Measurements from ENCODE around the gene HELZ.
"Not testable (repeated sequence)": the region's sequence is repeated elsewhere in the genome, so short reads cannot be mapped to it uniquely, and the experiment has no call there.

Gene HELZ

GRCh38 chr17:67044940-67045339 lies 200.1 kb downstream of the HELZ start:
- no peak overlapping the region for H3K4me3 ChIP-seq (ENCODE audit: low read length)
- TF ChIP-seq ZNF274 (IDR thresholded peaks at IDR 0.05; ENCODE audit: low read depth, low read length): no peak

DNA sequence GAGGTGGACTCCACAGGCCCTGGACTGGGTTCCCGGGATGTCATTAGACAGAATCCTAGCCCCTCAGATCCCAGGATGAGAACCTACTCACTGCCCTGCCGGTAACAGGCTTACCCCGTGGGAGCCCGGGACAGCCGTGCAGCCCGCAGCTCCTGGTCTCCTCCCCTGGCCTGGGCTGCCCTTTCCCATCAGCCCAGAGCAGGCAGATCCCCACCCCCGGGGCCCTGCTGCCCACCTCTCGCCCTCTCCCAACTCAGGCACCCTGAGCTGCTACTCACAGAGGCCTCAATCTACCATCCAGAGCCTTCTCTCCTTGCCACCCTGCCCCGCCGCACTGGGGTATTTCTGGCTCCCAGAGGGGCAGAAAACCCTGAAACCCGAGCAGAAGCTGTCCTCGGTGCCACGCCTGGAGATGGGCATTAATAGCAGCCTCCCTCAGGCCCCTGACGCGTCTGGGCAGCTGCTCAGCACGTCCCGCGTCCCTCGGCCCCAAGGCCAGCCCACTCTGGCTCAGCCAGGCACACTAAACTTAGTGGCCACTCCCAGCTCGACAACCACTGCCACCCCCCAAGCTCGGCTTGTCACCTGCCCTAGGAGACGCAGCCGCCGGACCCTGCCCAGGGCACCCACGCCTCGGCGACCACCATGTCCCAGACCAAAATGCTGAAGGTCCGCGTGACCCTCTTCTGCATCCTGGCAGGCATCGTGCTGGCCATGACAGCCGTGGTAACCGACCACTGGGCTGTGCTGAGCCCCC lies 200.8 kb downstream of the HELZ start, which contains the start of gene CACNG1:
CACNG1 (plus strand) TSS at position 539 of the 757 bp plus-strand sequence; CDS start at position 646, 107 bp downstream.
- no peak within 1 kb of the TSS for H3K4me3 ChIP-seq (ENCODE audit: low read length)
- no peak for TF ChIP-seq ZNF274 (IDR thresholded peaks at IDR 0.05; ENCODE audit: low read depth, low read length)

DNA sequence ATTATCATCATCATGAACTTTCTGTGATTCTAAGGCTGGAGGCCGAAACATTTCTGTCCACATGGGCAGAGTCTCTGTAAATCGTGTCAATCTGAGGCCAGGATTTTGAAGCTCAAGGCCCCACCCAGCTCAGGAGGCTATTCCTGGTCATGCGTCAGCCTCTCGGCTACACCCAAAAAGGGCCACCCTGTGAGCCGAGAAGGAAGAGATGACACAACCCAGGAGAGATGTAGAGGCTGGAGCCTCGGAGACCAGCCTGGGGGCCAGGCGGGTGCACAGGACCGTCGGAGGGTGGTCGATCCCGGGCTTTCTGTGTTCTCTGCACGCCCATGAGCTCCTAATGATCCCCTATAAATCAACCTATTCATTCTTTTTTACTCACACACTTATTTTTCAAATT lies 201.7 kb downstream of the HELZ start:
- no peak overlapping the region for H3K4me3 ChIP-seq (ENCODE audit: low read length)
- no peak for TF ChIP-seq ZNF274 (IDR thresholded peaks at IDR 0.05; ENCODE audit: low read depth, low read length)

DNA sequence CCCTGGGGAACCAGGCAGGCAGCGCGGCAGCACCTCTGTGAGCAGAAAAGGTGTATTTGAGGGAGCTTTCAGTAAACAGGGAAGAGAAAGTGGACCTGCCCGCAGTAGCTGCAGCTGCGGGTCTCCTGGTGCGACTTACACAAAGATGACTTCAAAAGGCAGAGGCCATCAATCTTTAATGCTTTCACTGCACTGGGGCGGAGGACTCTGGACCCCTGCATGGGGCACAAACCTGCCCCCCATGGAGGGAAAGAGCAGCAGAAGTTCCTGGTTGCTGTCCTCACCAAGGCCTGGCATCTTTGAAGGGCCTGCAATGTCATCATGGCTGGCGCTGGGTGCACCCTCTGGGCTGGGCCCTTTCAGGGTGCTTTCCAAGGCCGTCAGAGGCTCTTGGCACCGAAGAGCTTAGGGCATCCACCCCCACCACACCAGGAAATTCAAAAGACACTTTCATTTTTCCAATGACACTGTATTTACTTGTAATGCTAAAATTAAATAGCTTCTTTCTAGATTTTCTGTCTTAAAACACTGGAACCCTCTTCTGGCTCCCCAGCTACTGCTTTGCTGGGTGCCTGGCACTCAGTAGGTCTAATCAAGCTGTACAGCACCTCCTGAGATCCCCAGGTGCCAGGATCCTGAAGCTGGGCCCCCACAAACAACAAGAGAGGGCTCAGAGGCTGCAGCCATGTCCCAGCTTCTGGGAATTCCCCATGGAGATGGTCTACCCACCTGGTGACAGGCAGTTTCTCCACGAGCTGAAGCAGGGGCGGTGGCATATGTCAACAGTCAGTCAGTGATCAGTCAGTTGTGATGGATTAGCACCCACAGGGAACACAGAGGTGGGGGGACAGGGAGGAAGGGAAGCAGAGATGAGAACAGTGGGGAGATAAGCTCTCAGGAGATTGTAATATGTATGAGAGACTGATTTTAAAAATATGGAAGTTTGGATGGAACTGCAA lies 202.8 kb downstream of the HELZ start:
- no peak overlapping the region for H3K4me3 ChIP-seq (ENCODE audit: low read length)
- TF ChIP-seq ZNF274 (IDR thresholded peaks at IDR 0.05; ENCODE audit: low read depth, low read length): no peak

DNA sequence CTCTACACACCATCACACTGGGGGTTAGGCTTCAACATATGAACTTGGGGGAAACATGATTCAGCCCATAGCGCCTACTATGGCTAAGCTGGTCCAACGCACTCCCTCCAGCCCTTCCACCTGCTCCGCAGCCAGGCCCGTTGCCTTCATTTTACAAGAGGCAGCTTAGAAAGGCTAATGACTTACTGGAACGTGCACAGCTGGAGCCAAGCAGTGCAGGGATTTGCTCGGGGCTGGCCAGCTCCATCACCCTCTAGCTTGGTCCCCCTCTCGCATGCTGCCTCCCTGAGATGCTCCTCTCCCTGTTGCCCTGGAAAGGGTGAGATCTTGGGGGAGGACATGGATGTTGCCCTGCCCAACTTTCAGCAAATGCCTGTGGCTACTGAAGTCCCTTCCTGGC lies 203.5 kb downstream of the HELZ start:
- no peak for TF ChIP-seq ZNF274 (IDR thresholded peaks at IDR 0.05; ENCODE audit: low read depth, low read length)
- H3K4me3 ChIP-seq (ENCODE audit: low read length): no peak overlapping the region

GRCh38 chr17:67041119-67041518 lies 203.9 kb downstream of the HELZ start:
- not testable (repeated sequence) for H3K4me3 ChIP-seq (ENCODE audit: low read length)

DNA sequence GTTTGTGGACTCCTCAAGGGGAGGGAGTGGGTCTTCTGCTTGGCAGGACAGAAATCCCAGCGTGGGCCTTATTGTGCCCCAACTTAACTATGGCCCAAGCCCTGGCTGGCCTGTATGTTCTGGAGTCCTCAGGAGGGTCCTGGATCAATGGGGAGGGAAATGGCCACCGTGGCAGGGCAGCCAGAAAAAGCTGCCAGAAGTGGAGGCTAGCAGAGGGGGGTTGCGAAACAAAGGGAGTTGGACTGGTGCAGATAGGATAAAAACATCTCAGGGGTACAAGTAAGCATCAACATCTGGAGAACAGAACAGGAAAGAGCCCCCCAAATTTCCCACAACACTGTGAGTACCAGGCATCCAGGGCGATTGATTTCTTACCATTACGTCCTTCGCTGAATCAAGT lies 204.3 kb downstream of the HELZ start:
- no peak for TF ChIP-seq ZNF274 (IDR thresholded peaks at IDR 0.05; ENCODE audit: low read depth, low read length)
- H3K4me3 ChIP-seq (ENCODE audit: low read length): no peak overlapping the region

GRCh38 chr17:67038861-67039365 lies 206.1 kb downstream of the HELZ start:
- no peak for TF ChIP-seq ZNF274 (IDR thresholded peaks at IDR 0.05; ENCODE audit: low read depth, low read length)
- H3K4me3 ChIP-seq (ENCODE audit: low read length): no peak overlapping the region

DNA sequence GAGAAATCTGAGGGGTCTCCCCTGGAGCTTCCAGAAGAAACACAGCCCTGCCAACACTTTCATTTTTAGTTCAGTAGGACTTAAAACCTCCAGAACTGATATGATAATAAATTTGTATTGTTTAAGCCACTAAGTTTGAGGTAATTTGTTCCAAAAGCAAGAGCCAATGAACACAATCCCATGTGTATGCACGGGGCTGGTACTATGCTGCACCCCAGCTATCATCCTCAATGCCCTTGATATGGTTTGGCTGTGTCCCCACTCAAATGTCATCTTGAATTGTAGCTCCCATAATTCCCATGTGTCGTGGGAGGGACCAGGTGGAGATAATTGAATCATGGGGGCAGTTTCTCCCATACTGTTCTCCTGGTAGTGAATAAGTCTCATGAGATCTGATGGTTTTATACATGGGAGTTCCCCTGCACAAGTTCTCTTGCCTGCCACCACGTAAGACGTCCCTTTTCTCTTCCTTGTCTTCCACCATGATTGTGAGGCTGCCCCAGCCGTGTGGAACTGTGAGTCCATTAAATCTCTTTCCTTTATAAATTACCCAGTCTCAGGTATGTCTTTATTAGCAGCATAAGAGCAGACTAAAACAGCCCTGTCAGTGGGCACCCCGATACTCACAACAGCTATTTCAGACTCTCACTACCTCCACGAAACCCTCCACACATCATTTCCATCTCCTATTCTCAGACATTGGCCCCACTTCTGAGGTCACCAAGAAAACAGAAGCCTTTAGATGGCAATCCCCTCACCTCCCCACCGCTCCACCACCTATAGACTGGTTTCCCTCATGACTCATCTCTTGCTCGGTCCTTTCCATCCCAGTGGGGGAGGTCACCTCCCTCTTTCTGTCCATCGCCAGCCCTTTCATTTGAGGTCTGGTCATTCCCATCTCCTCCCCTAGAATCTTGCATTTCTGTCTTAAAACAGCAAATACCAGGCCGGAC lies 209.6 kb downstream of the HELZ start:
- no peak overlapping the region for H3K4me3 ChIP-seq (ENCODE audit: low read length)
- no peak for TF ChIP-seq ZNF274 (IDR thresholded peaks at IDR 0.05; ENCODE audit: low read depth, low read length)

DNA sequence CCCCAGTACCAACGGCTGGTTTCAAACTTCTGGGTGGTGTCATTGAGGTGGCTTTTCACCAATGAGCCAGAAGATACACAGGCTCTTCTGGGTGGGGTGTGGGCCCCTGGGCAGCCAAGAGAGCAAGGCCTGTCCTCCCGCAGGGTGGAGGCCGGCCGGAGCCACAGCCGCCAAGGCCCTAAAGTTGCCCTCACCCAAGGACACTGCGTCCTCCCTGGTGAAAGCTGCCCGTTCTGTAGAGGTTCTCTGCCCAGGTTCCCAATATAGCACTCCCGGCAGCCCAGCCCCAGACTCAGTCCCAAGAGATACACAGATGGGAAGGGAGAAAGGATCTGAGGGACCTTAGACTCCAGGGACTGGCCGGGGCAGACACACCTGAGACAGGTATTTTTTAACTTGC lies 211.4 kb downstream of the HELZ start:
- TF ChIP-seq ZNF274 (IDR thresholded peaks at IDR 0.05; ENCODE audit: low read depth, low read length): no peak
- no peak overlapping the region for H3K4me3 ChIP-seq (ENCODE audit: low read length)

- no peak for TF ChIP-seq ZNF274 (IDR thresholded peaks at IDR 0.05; ENCODE audit: low read depth, low read length)
- H3K4me3 ChIP-seq (ENCODE audit: low read length): no peak overlapping the region
Measured at GRCh38 chr17:67032985-67033384, 212.0 kb downstream of the HELZ start.

DNA sequence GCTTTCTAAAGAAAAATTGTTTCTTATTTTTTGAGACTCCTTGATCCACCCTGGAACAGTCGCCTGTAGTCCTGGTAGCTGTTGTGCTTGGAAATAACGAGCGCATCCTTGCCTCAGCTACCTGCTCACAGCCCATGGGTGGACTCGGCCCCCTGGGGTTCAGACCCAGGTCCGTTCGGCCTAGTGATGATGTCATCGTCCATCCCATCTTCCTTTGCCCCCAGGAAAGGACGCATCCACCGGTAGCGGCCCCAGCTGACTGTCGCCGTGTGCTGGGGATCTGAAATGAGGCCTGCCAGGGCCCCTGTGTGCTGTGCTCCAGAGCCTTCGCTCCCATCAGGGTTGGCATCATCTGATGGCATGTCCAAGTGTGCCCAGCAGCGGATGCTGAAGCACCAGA lies 212.6 kb downstream of the HELZ start:
- H3K4me3 ChIP-seq (ENCODE audit: low read length): no peak overlapping the region
- no peak for TF ChIP-seq ZNF274 (IDR thresholded peaks at IDR 0.05; ENCODE audit: low read depth, low read length)

DNA sequence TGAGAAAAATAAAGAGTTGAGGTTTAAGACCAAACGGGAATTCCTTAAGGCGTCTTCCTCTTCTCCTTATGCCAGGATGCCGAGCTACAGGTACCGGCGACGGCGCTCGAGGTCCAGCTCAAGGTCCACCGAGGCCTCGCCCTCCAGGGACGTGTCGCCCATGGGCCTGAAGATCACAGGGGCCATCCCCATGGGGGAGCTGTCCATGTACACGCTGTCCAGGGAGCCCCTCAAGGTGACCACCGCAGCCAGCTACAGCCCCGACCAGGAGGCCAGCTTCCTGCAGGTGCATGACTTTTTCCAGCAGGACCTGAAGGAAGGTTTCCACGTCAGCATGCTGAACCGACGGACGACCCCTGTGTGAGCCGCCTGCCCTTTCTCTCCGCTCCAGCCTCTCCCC lies 214.4 kb downstream of the HELZ start:
- TF ChIP-seq ZNF274 (IDR thresholded peaks at IDR 0.05; ENCODE audit: low read depth, low read length): no peak
- H3K4me3 ChIP-seq (ENCODE audit: low read length): no peak overlapping the region

Data from GM08714 (cell line).